Measurements from ENCODE around the gene USP14.

USP14 gene

DNA sequence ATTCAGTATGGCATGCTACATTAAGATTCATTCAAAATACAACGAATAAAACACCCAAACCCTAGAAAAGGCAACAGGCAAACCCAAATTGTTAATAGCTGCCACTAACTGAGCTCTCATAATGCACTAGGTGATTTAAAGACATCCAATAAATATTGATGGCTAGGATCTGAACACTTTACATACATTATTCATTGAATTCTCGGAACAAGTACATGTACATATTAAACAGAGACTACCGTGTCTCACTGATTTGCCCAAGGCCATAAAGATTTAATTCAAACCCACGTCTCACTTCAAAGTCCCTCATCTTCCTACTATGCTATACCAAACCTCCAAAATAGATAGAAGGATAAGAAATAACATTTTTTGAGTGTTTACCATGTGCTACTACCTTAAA, 67.4 kb downstream of the USP14 start:
- ChIA-PET POLR2A (interaction anchor here (1.3 kb wide), 1 partner anchor 42 kb away, joined by 3 read pairs; the partner anchor contains the start of gene THOC1), CTCF (no interaction called here)
- DNase-seq (ENCODE audit: extremely low spot score): no peak
- TF ChIP-seq FOXK2 (IDR thresholded peaks at IDR 0.05) (no peak), HDGF (IDR thresholded peaks at IDR 0.05; ENCODE audit: borderline replicate concordance) (no peak), LEF1 (IDR thresholded peaks at IDR 0.05; ENCODE audit: borderline replicate concordance) (no peak), CTBP1 (IDR thresholded peaks at IDR 0.05; ENCODE audit: borderline replicate concordance) (no peak), FOXA1 (IDR thresholded peaks at IDR 0.05) (no peak)

DNA sequence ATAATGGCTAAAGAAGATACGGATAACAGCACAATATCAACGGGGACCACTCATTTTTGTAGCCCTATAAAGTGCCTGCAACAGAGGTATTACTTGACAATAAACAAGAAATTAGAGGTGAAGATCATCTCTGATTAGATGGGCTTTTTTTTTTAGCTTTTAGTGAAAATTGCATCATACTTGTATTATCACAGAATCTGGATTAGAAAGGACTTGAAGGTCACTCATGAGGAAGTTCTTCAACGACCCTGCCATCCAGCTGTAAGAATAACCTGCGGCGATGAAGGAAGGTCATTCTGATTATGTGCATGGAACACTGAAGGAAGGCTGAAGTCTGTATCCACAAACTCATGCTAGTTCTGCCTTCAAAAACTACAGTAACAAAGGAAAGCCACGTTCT, 69.0 kb downstream of the USP14 start:
- CTCF ChIA-PET: interaction anchor here (1.4 kb wide), 1 partner anchor 8 kb away, joined by 3 read pairs; no protein-coding TSS in a partner anchor
- no peak for DNase-seq (ENCODE audit: extremely low spot score)
- TF ChIP-seq SUZ12 (IDR thresholded peaks at IDR 0.05) (no peak), ZNF384 (IDR thresholded peaks at IDR 0.05) (no peak), CTBP1 (IDR thresholded peaks at IDR 0.05; ENCODE audit: borderline replicate concordance) (no peak), BHLHE40 (IDR thresholded peaks at IDR 0.05; ENCODE audit: borderline replicate concordance) (no peak), HDGF (IDR thresholded peaks at IDR 0.05; ENCODE audit: borderline replicate concordance) (no peak), NFRKB (IDR thresholded peaks at IDR 0.05) (no peak), SP1 (IDR thresholded peaks at IDR 0.05) (no peak), FOXM1 (IDR thresholded peaks at IDR 0.05; ENCODE audit: borderline replicate concordance) (no peak), FOXK2 (IDR thresholded peaks at IDR 0.05) (no peak), L3MBTL2 (conservative IDR thresholded peaks at IDR 0.05) (no peak), FOXA1 (IDR thresholded peaks at IDR 0.05) (no peak), LEF1 (IDR thresholded peaks at IDR 0.05; ENCODE audit: borderline replicate concordance) (no peak), TARDBP (IDR thresholded peaks at IDR 0.05) (no peak), ELF4 (IDR thresholded peaks at IDR 0.05) (no peak), ARNT (IDR thresholded peaks at IDR 0.05) (no peak)
- TF ChIP-seq, protein P1, sequence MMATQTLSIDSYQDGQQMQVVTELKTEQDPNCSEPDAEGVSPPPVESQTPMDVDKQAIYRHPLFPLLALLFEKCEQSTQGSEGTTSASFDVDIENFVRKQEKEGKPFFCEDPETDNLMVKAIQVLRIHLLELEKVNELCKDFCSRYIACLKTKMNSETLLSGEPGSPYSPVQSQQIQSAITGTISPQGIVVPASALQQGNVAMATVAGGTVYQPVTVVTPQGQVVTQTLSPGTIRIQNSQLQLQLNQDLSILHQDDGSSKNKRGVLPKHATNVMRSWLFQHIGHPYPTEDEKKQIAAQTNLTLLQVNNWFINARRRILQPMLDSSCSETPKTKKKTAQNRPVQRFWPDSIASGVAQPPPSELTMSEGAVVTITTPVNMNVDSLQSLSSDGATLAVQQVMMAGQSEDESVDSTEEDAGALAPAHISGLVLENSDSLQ (IDR thresholded peaks at IDR 0.05): no peak
- POLR2A ChIA-PET: no interaction called here

DNA sequence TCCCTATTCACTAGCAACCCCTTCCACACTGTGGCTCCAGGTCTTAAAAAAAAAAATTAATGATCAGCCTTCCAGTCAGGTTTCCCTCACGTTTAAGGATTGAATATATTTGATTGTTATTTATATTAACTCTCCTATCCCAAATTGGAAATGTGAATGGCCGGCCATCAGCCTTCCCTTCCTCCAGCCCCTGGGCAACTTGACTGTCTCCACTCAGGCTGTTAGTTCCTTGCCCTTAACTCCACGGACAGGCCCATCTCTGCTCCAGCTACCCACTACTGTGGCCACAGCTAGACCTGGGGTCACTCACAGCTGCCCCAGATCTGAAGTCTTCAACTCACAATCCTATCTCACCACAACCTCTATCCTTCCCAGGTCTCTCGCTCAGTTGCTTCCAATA, 69.5 kb downstream of the USP14 start:
- no peak for DNase-seq (ENCODE audit: extremely low spot score)
- CTCF ChIA-PET: no interaction called here
- TF ChIP-seq NFRKB (IDR thresholded peaks at IDR 0.05) (no peak), SP1 (IDR thresholded peaks at IDR 0.05) (no peak), FOXK2 (IDR thresholded peaks at IDR 0.05) (no peak), SUZ12 (IDR thresholded peaks at IDR 0.05) (no peak), HDGF (IDR thresholded peaks at IDR 0.05; ENCODE audit: borderline replicate concordance) (no peak), TARDBP (IDR thresholded peaks at IDR 0.05) (no peak), BHLHE40 (IDR thresholded peaks at IDR 0.05; ENCODE audit: borderline replicate concordance) (no peak)
- POLR2A ChIA-PET: no interaction called here

DNA sequence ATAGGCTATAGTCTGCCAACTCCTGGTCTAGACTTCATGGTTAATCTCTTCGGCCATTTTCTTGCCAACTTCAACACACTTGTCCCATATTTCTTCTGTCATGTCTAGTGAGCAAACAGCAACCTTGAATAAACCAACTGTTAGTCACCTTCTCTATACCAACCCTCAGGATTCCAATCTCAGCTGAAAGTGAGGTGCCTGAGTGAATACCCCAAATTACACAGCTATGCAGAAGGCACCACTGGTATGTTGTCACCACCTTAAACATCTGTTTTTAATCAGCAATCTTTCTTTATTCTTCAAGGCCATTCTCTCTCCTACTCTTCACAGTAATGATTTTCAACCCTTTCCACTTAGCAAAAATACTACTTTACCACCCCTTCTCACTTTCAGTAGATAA, 70.2 kb downstream of the USP14 start:
- CTCF ChIA-PET: interaction anchor here (1.0 kb wide), 1 partner anchor 41 kb away, joined by 3 read pairs; no protein-coding TSS in a partner anchor
- TF ChIP-seq SUZ12 (IDR thresholded peaks at IDR 0.05) (no peak), FOXA1 (IDR thresholded peaks at IDR 0.05) (no peak), SP1 (IDR thresholded peaks at IDR 0.05) (no peak), FOXM1 (IDR thresholded peaks at IDR 0.05; ENCODE audit: borderline replicate concordance) (no peak), L3MBTL2 (conservative IDR thresholded peaks at IDR 0.05) (no peak), BHLHE40 (IDR thresholded peaks at IDR 0.05; ENCODE audit: borderline replicate concordance) (no peak), LEF1 (IDR thresholded peaks at IDR 0.05; ENCODE audit: borderline replicate concordance) (no peak), CTBP1 (IDR thresholded peaks at IDR 0.05; ENCODE audit: borderline replicate concordance) (no peak), ELF4 (IDR thresholded peaks at IDR 0.05) (no peak), FOXK2 (IDR thresholded peaks at IDR 0.05) (no peak), ARNT (IDR thresholded peaks at IDR 0.05) (no peak), HDGF (IDR thresholded peaks at IDR 0.05; ENCODE audit: borderline replicate concordance) (no peak), ZNF384 (IDR thresholded peaks at IDR 0.05) (no peak), NFRKB (IDR thresholded peaks at IDR 0.05) (no peak), TARDBP (IDR thresholded peaks at IDR 0.05) (no peak)
- TF ChIP-seq, protein P1 (IDR thresholded peaks at IDR 0.05): no peak
- POLR2A ChIA-PET: no interaction called here
- no peak for DNase-seq (ENCODE audit: extremely low spot score)

DNA sequence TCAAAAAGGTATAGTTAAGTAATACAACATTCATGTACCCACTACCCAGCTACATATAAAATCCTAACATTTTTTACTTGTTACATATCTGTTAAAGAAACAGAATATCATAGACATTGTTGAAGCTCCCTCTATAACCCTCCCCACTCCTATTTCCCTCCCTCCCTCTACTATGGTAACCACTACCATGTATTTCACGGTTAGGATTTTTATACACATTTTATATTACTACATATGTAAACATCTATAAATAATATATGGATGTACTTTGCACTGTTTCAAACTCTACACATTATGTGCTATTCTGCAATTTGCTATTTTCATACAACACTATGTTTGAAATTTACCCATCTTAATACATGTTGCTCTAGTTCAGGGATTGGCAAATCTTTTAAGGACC, 73.2 kb downstream of the USP14 start:
- POLR2A ChIA-PET: no interaction called here
- TF ChIP-seq SP1 (IDR thresholded peaks at IDR 0.05): no peak
- no peak for TF ChIP-seq FOXK2 (IDR thresholded peaks at IDR 0.05)
- TF ChIP-seq L3MBTL2 (conservative IDR thresholded peaks at IDR 0.05): no peak
- no peak for TF ChIP-seq ZNF384 (IDR thresholded peaks at IDR 0.05)
- TF ChIP-seq, protein P1 (IDR thresholded peaks at IDR 0.05): no peak
- no peak for TF ChIP-seq HDGF (IDR thresholded peaks at IDR 0.05; ENCODE audit: borderline replicate concordance)
- CTCF ChIA-PET: no interaction called here
- DNase-seq (ENCODE audit: extremely low spot score): no peak

DNA sequence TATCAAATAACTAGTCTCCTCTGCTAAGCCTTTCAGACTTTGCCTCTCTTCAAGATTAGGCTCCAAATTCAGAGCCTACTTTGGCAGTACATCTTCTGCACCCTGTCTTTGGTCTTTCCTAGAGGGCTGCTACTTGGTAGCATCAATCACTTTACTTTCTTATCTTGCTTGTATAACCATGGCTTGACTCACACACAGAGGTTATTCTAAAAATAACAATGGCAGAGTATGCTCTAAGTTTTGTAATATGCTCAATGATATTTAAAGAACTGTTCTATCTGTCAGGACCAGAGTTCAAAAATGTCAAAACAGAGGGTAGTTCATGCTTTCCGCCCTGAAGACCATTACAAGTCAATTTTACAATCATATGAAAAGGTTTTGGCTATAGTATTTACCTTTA, 81.8 kb downstream of the USP14 start:
- no peak for TF ChIP-seq ELF4 (IDR thresholded peaks at IDR 0.05)
- TF ChIP-seq ARNT (IDR thresholded peaks at IDR 0.05): no peak
- TF ChIP-seq L3MBTL2 (conservative IDR thresholded peaks at IDR 0.05): no peak
- no peak for TF ChIP-seq FOXK2 (IDR thresholded peaks at IDR 0.05)
- TF ChIP-seq FOXA1 (IDR thresholded peaks at IDR 0.05): no peak
- TF ChIP-seq BHLHE40 (IDR thresholded peaks at IDR 0.05; ENCODE audit: borderline replicate concordance): no peak
- TF ChIP-seq TARDBP (IDR thresholded peaks at IDR 0.05): no peak
- no peak for TF ChIP-seq LEF1 (IDR thresholded peaks at IDR 0.05; ENCODE audit: borderline replicate concordance)
- TF ChIP-seq CTBP1 (IDR thresholded peaks at IDR 0.05; ENCODE audit: borderline replicate concordance): no peak
- no peak for TF ChIP-seq FOXM1 (IDR thresholded peaks at IDR 0.05; ENCODE audit: borderline replicate concordance)
- TF ChIP-seq ZNF384 (IDR thresholded peaks at IDR 0.05): no peak
- no peak for TF ChIP-seq SP1 (IDR thresholded peaks at IDR 0.05)
- no peak for TF ChIP-seq HDGF (IDR thresholded peaks at IDR 0.05; ENCODE audit: borderline replicate concordance)
- TF ChIP-seq NFRKB (IDR thresholded peaks at IDR 0.05): no peak
- TF ChIP-seq SUZ12 (IDR thresholded peaks at IDR 0.05): no peak
- TF ChIP-seq, protein P1 (IDR thresholded peaks at IDR 0.05): no peak
- CTCF ChIA-PET: no interaction called here
- no peak for DNase-seq (ENCODE audit: extremely low spot score)
- POLR2A ChIA-PET: no interaction called here

Measured in HEK293T (cell line).